GM12801 (cell line): ENCODE measurements around the gene CARNS1.

Experiments
- TF ChIP-seq, protein P1 (sequence below): IDR thresholded peaks from one replicate; pipeline ENCODE4 v1.5.1; 2011; ENCODE audit warnings: control low read depth; ENCODE audit not compliant: insufficient read length; ENCODE audit errors: extremely low read depth

Gene CARNS1

DNA sequence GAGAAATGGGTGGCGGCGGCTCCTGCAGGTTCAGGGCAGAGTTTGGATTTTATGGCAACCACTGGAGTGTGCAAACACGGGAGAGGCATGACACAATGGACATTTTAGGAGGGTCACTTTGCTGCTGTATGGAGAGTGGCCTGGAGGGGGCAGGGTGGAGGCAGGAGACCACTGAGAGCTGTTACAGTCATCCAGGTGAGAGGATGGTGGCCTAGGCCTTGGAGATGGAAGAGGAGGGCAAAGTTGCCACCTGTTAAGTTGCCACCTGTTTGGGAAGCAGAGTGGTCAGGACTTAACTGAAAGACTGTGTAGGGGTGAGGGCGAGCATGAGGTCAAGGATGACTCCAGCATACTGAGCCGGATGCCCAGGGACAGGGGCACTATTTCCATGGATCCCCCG, 26.0 kb upstream of the CARNS1 start:
- TF ChIP-seq, protein P1, sequence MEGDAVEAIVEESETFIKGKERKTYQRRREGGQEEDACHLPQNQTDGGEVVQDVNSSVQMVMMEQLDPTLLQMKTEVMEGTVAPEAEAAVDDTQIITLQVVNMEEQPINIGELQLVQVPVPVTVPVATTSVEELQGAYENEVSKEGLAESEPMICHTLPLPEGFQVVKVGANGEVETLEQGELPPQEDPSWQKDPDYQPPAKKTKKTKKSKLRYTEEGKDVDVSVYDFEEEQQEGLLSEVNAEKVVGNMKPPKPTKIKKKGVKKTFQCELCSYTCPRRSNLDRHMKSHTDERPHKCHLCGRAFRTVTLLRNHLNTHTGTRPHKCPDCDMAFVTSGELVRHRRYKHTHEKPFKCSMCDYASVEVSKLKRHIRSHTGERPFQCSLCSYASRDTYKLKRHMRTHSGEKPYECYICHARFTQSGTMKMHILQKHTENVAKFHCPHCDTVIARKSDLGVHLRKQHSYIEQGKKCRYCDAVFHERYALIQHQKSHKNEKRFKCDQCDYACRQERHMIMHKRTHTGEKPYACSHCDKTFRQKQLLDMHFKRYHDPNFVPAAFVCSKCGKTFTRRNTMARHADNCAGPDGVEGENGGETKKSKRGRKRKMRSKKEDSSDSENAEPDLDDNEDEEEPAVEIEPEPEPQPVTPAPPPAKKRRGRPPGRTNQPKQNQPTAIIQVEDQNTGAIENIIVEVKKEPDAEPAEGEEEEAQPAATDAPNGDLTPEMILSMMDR: no peak

DNA sequence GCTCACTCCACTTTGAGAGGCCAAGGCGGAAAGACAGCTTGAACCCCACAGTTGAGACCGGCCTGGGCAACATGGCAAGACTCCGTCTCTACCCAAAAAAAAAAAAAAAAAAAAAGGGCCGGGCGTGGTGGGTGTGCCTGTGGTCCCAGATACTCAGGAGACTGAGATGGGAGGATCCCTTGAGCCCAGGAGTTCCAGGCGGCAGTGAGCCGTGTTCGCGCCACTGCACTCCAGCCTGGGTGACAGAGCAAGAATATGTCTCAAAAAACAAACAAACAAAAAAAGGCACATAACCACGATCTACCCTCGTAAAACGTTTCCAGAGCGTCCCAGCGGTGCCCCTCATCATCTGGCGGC, 24.6 kb upstream of the CARNS1 start:
- TF ChIP-seq, protein P1: no peak

DNA sequence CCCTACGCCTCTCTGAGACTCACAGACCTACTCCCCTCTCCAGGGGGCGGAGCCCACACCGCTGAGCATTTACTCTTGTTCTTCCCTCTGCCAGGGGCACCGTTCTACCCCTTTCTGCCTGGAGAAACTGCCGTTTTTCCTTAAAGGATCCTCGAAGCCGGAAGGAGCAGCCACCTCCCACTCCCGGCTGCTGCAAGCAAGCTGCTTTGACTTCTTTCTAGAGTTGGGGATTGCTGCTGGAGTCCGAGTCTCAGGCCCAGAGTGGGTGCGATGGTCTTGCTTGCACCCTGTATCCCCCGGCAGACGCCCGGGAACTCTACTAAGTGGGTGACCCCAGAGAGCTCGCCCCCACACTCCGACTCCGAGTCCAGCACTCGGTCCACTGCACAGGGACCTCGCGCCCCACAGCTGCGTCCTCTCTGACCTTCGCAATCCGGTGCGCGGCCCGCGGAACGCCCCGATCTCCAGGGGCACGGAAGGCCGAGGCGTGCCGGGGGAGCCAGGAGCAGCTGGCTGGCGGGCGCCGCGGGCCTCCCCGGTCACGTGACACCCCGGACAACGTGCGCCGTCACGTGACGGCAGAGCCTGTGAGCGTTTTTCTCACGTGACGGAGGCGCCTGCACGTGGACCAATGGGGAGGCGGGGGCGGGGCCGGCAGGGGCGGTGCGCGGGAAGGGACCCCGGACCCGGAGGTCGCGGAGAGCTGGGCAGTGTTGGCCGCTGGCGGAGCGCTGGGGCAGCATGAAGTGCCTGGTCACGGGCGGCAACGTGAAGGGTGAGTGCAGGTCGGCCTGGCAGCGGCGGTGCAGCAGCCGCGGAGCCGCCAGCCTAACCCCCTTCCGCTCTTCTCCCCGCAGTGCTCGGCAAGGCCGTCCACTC, 23.9 kb upstream of the CARNS1 start, which contains the start of gene RAD9A:
Gene RAD9A, plus strand, starts transcription at position 683 of the 879 bp plus-strand sequence. Its CDS starts 59 bp downstream, at position 742.
- TF ChIP-seq, protein P1: no peak

DNA sequence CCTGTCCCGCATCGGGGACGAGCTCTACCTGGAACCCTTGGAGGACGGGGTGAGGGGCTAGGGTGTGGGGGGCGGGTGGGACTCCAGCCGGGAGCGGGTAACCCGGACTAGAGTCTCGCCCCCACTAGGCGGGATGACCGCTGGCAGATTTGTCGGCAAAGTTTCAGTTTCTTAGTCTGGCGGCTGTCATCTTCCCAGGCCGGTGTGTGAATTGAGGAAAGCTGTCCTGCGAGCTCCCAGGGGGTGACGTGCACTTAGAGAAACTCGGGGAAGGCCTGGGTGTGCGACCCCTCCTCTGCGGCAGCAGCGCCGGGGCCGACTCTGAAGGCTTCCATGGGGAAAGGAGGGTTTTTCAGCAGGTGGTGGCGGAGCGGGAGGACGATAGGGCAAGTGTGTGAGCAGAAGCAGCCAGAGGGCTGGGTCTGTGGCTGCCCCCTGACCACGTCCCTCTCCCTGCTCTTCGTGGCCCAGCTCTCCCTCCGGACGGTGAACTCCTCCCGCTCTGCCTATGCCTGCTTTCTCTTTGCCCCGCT, 23.2 kb upstream of the CARNS1 start:
- TF ChIP-seq, protein P1: no peak

DNA sequence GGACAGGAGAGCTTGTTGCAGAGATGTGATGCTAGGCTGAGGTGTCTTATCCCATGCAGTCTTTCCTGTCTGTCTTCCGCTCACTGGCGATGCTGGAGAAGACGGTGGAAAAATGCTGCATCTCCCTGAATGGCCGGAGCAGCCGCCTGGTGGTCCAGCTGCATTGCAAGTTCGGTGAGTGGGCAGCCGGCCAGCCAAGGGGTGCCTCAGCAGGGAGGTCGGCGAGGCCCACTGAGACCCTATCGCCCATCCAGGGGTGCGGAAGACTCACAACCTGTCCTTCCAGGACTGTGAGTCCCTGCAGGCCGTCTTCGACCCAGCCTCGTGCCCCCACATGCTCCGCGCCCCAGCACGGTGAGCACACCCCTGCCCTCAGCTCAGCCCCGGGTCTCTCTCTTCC, 22.0 kb upstream of the CARNS1 start:
- TF ChIP-seq, protein P1: no peak

DNA sequence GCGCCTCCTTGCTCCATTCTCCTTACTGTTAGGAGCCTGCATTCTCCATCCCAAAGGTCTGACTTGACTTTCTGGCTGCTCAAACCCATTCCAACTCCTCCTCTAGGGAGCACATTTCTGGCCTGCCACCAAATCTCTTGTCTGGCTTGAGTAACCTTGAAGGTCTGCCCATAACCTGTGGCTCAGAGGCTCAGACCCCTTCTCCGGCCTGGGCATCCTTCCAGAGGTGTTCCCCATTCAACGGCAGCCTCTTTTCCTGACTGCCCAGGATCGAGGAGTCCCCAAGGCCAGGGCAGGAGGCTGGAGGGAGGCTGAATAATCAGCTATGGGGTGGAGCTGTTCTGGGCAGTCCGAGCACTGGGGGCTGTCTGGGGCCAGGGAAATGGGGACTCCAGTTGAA, 21.5 kb upstream of the CARNS1 start:
- TF ChIP-seq, protein P1: no peak

DNA sequence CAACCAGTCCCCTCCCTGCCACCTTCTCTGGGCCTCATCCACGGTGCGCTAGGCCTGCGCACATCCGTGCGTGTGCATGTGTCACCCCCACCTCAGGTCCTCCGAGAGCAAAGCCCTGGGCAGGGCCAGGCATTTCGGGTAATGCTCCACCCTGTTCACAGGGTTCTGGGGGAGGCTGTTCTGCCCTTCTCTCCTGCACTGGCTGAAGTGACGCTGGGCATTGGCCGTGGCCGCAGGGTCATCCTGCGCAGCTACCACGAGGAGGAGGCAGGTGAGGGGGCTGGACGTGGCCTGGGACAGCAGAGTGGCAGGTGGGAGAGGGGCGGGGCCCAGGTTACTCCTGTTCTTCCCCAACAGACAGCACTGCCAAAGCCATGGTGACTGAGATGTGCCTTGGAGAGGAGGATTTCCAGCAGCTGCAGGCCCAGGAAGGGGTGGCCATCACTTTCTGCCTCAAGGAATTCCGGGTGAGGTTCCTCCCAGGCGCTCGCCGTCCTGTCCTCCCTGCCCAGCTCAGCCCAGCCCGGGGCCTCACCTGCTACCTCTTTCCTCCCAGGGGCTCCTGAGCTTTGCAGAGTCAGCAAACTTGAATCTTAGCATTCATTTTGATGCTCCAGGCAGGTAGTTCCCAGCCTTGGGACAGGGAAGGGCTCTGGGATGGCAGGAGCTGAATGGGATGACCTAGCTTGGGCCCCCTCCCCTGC, 19.8 kb upstream of the CARNS1 start:
- TF ChIP-seq, protein P1: no peak
